H9 (cell line): Measurements from ENCODE around the gene NEMF. TPM values are rescaled to one million over a fixed set of nuclear protein-coding genes. Genes with fewer than 3 reads are reported as not detected.

Experiments
- DNase-seq: peaks from one replicate; pipeline ENCODE4 v3.0.0-alpha.2; 2017
- H2AFZ ChIP-seq: one replicate; pipeline ENCODE4 v1.6.1; 2013; ENCODE audit warnings: mild to moderate bottlenecking, low read length, control low read depth, moderate library complexity
- H2AK5ac ChIP-seq: 2 replicates; pipeline ENCODE4 v1.6.1; 2013; ENCODE audit warnings: low read length, control low read depth, mixed read lengths; ENCODE audit not compliant: insufficient read length
- H2BK120ac ChIP-seq: one replicate; pipeline ENCODE4 v1.6.1; 2013; ENCODE audit warnings: low read depth, mild to moderate bottlenecking, low read length, control low read depth, inconsistent platforms; ENCODE audit not compliant: poor library complexity, severe bottlenecking
- H2BK12ac ChIP-seq: 2 replicates; pipeline ENCODE4 v1.6.1; 2013; ENCODE audit warnings: low read length, control low read depth, mixed read lengths, low read depth; ENCODE audit not compliant: insufficient read length
- H2BK15ac ChIP-seq: 2 replicates; pipeline ENCODE4 v1.6.1; 2013; ENCODE audit warnings: low read depth, low read length, control low read depth
- H2BK20ac ChIP-seq: one replicate; pipeline ENCODE4 v1.6.1; 2013; ENCODE audit warnings: low read depth, mild to moderate bottlenecking, low read length, control low read depth, inconsistent platforms; ENCODE audit not compliant: poor library complexity, severe bottlenecking
- H2BK5ac ChIP-seq: 2 replicates; pipeline ENCODE4 v1.6.1; 2013; ENCODE audit warnings: low read length, control low read depth, mixed read lengths; ENCODE audit not compliant: insufficient read length
- H3K14ac ChIP-seq: 2 replicates; pipeline ENCODE4 v1.6.1; 2013; ENCODE audit warnings: low read length, control low read depth; ENCODE audit not compliant: insufficient read depth
- H3K18ac ChIP-seq: 2 replicates; pipeline ENCODE4 v1.6.1; 2013; ENCODE audit warnings: low read depth, mild to moderate bottlenecking, mixed read lengths, low read length, control low read depth; ENCODE audit not compliant: insufficient read length
- H3K23ac ChIP-seq: 2 replicates; pipeline ENCODE4 v1.6.1; 2013; ENCODE audit warnings: low read length, control low read depth, mixed read lengths, low read depth; ENCODE audit not compliant: insufficient read length
- H3K23me2 ChIP-seq: 2 replicates; pipeline ENCODE4 v1.6.1; 2013; ENCODE audit warnings: low read depth, mild to moderate bottlenecking, mixed read lengths, low read length, control low read depth; ENCODE audit not compliant: insufficient read length, poor library complexity, severe bottlenecking
- H3K27ac ChIP-seq: 2 replicates; pipeline ENCODE4 v1.5.1; 2013; ENCODE audit warnings: low read length, control low read depth, mixed read lengths, low read depth; ENCODE audit not compliant: insufficient read length
- H3K27me3 ChIP-seq: 2 replicates; pipeline ENCODE4 v1.6.1; 2013; ENCODE audit warnings: low read length, control low read depth, inconsistent platforms; ENCODE audit not compliant: insufficient read depth
- H3K4ac ChIP-seq: 2 replicates; pipeline ENCODE4 v1.6.1; 2013; ENCODE audit warnings: low read depth, mild to moderate bottlenecking, control low read depth, inconsistent platforms, low read length, moderate library complexity
- H3K4me1 ChIP-seq: 2 replicates; pipeline ENCODE4 v1.6.1; 2013; ENCODE audit warnings: low read length, control low read depth, inconsistent platforms; ENCODE audit not compliant: insufficient read depth
- H3K4me2 ChIP-seq: 2 replicates; pipeline ENCODE4 v1.6.1; 2013; ENCODE audit warnings: low read length, control low read depth, mixed read lengths; ENCODE audit not compliant: insufficient read length, insufficient read depth
- H3K56ac ChIP-seq: 2 replicates; pipeline ENCODE4 v1.6.1; 2013; ENCODE audit warnings: low read depth, mild to moderate bottlenecking, mixed read lengths, low read length, control low read depth; ENCODE audit not compliant: insufficient read length
- H3K79me1 ChIP-seq: 2 replicates; pipeline ENCODE4 v1.6.1; 2013; ENCODE audit warnings: low read depth, mild to moderate bottlenecking, moderate library complexity, low read length, control low read depth, inconsistent platforms; ENCODE audit not compliant: insufficient read depth, poor library complexity, severe bottlenecking
- H3K79me2 ChIP-seq: 2 replicates; pipeline ENCODE4 v1.6.1; 2013; ENCODE audit warnings: low read length, control low read depth, inconsistent platforms; ENCODE audit not compliant: insufficient read depth
- H3K9ac ChIP-seq: 2 replicates; pipeline ENCODE4 v1.6.1; 2013; ENCODE audit warnings: low read length, control low read depth, mixed read lengths; ENCODE audit not compliant: insufficient read length; ENCODE audit errors: extremely low read depth
- H3K9me3 ChIP-seq: one replicate; pipeline ENCODE4 v1.6.1; 2013; ENCODE audit warnings: low read depth, low read length, inconsistent platforms; ENCODE audit not compliant: control insufficient read depth
- H3T11ph ChIP-seq: one replicate; pipeline ENCODE4 v1.6.1; 2013; ENCODE audit warnings: mild to moderate bottlenecking, low read length, control low read depth, inconsistent platforms
- H4K20me1 ChIP-seq: one replicate; pipeline ENCODE4 v1.6.1; 2013; ENCODE audit not compliant: control insufficient read depth, insufficient read length, insufficient read depth
- H4K5ac ChIP-seq: 2 replicates; pipeline ENCODE4 v1.6.1; 2013; ENCODE audit warnings: low read depth, mild to moderate bottlenecking, mixed read lengths, low read length, control low read depth; ENCODE audit not compliant: insufficient read length
- H4K8ac ChIP-seq: replicated peaks from 2 replicates; pipeline ENCODE4 v1.6.1; 2013; ENCODE audit warnings: low read length, control low read depth, mixed read lengths, low read depth; ENCODE audit not compliant: insufficient read length
- H4K91ac ChIP-seq: 2 replicates; pipeline ENCODE4 v1.6.1; 2013; ENCODE audit warnings: low read depth, mild to moderate bottlenecking, moderate library complexity, mixed read lengths, low read length, control low read depth; ENCODE audit not compliant: insufficient read length
- H3K27ac Mint-ChIP-seq, 3 experiments: 2 replicates in 2 of 3; 3 replicates in 1 of 3; pipeline ENCODE4 v1.8.0; 2020 to 2021; ENCODE audit warnings: mixed read lengths in 3 of 3, mild to moderate bottlenecking in 1 of 3, moderate library complexity in 1 of 3
- H3K27me3 Mint-ChIP-seq: 2 replicates; pipeline ENCODE4 v1.8.0; 2021; ENCODE audit warnings: low read depth, mild to moderate bottlenecking, moderate library complexity, mixed read lengths
- H3K36me3 Mint-ChIP-seq, 3 experiments: 2 replicates in 2 of 3; 3 replicates in 1 of 3; pipeline ENCODE4 v1.8.0; 2020 to 2021; ENCODE audit warnings: low read depth in 3 of 3, mixed read lengths in 3 of 3; ENCODE audit not compliant: insufficient read depth in 1 of 3
- H3K4me1 Mint-ChIP-seq, 2 experiments: 2 replicates each; pipeline ENCODE4 v1.8.0; 2020; ENCODE audit warnings: mixed read lengths in 2 of 2
- H3K4me3 Mint-ChIP-seq, 2 experiments: 2 replicates in 1 of 2; 3 replicates in 1 of 2; pipeline ENCODE4 v1.8.0; 2020 to 2021; ENCODE audit warnings: mild to moderate bottlenecking in 2 of 2, mixed read lengths in 2 of 2, moderate library complexity in 1 of 2
- H3K9me3 Mint-ChIP-seq, 2 experiments: 2 replicates in 1 of 2; 3 replicates in 1 of 2; pipeline ENCODE4 v1.8.0; 2020; ENCODE audit warnings: mild to moderate bottlenecking in 2 of 2, mixed read lengths in 2 of 2, moderate library complexity in 1 of 2
- WGBS: extraction: QIAGEN DNeasy Blood & Tissue Kit; methylation state at CpG from one replicate; pipeline ENCODE4 v1.1.7; 2013; ENCODE audit warnings: missing lambda C conversion rate, low lambda C conversion rate, mixed read lengths; ENCODE audit not compliant: insufficient read length; ENCODE audit errors: extremely low coverage; 5-methylcytosine and 5-hydroxymethylcytosine counted together
- total RNA-seq: library from RNA; stranded (reverse); gene quantifications from 2 replicates; pipeline ENCODE4 v1.2.1, GENCODE V29; 2021
- TF ChIP-seq, protein P1 (sequence below): fragments of 200-600 bp; sonication (generic); conservative IDR thresholded peaks from 3 replicates; pipeline ENCODE4 v1.8.0; 2021; ENCODE audit warnings: antibody characterized with exemption, mild to moderate bottlenecking

The NEMF gene
- total RNA-seq, 1 experiment from 2014 or later: 57.4 TPM

DNA sequence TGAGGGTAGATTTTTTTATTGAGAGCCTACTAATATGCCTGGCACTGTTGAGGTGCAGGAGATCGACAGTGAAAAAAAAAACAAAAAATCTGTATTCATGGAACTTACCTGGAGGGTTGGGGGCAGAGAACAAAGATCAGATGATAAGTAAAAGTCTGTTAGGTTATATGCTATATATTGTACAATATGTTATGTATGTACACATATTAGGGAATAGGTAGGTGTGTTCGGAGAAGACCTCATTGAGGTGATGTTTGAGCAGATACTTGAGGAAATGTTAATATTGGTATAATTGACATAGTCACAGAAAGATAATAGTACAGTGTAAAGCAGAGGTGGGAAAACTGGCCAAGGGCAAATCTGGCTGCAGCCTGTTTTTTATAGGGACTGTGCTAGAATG, 45.9 kb upstream of the NEMF start:
- Histone ChIP-seq H2BK20ac (no peak overlapping the region), H2BK12ac (no peak overlapping the region), H3K56ac (no peak overlapping the region), H3K14ac (no peak overlapping the region), H4K20me1 (no peaks in the 10 kb centered on the region), H3K4me2 (no peak overlapping the region), H3K9ac (no peak overlapping the region), H3K79me2 (peaks cover 19% of the 10 kb centered on the region; the same call in 1 of the 2 replicates), H3K23ac (no peak overlapping the region), H3K23me2 (peaks cover 9% of the 10 kb centered on the region), H4K91ac (no peak overlapping the region), H2AK5ac (no peak overlapping the region), H2BK5ac (no peak overlapping the region), H3K79me1 (no peaks in the 10 kb centered on the region), H3K4ac (no peak overlapping the region), H4K5ac (no peak overlapping the region), H3K9me3 (no peaks in the 10 kb centered on the region), H3K27ac (no peak overlapping the region), H3K4me1 (no peaks in the 10 kb centered on the region), H2BK15ac (no peak overlapping the region), H3K27me3 (no peaks in the 10 kb centered on the region), H2BK120ac (no peak overlapping the region), H4K8ac (no peak overlapping the region), H2AFZ (no peak overlapping the region), H3T11ph (no peak overlapping the region), H3K18ac (no peak overlapping the region)
- WGBS: 100% methylated on average over 1 of the region's 2 CpGs
- H3K27ac Mint-ChIP-seq: no peak overlapping the region; a peak in 1 of 7 replicates
- H3K4me1 Mint-ChIP-seq: peaks cover 28 to 32% of the 10 kb centered on the region in 2 experiments
- H3K27me3 Mint-ChIP-seq: no peaks in the 10 kb centered on the region
- H3K36me3 Mint-ChIP-seq: peaks cover 15 to 27% (median 21%) of the 10 kb centered on the region in 3 experiments
- no peak overlapping the region for H3K4me3 Mint-ChIP-seq
- no peak for DNase-seq
- TF ChIP-seq, protein P1, sequence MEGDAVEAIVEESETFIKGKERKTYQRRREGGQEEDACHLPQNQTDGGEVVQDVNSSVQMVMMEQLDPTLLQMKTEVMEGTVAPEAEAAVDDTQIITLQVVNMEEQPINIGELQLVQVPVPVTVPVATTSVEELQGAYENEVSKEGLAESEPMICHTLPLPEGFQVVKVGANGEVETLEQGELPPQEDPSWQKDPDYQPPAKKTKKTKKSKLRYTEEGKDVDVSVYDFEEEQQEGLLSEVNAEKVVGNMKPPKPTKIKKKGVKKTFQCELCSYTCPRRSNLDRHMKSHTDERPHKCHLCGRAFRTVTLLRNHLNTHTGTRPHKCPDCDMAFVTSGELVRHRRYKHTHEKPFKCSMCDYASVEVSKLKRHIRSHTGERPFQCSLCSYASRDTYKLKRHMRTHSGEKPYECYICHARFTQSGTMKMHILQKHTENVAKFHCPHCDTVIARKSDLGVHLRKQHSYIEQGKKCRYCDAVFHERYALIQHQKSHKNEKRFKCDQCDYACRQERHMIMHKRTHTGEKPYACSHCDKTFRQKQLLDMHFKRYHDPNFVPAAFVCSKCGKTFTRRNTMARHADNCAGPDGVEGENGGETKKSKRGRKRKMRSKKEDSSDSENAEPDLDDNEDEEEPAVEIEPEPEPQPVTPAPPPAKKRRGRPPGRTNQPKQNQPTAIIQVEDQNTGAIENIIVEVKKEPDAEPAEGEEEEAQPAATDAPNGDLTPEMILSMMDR: no peak
- no peaks in the 10 kb centered on the region for H3K9me3 Mint-ChIP-seq
